ENCODE results near the gene CDH4. TPM values are rescaled to one million over a fixed set of nuclear protein-coding genes. Genes with fewer than 3 reads are reported as not detected.
A peak's percentile ranks its signal among the peaks of the same experiment; 100 is the strongest.

Gene CDH4
- total and polyA plus RNA-seq, 2 of the 8 experiments (the other 6 are each of a cell fraction or from before 2014, with no cell fraction given): 4.3 to 7.9 TPM

DNA sequence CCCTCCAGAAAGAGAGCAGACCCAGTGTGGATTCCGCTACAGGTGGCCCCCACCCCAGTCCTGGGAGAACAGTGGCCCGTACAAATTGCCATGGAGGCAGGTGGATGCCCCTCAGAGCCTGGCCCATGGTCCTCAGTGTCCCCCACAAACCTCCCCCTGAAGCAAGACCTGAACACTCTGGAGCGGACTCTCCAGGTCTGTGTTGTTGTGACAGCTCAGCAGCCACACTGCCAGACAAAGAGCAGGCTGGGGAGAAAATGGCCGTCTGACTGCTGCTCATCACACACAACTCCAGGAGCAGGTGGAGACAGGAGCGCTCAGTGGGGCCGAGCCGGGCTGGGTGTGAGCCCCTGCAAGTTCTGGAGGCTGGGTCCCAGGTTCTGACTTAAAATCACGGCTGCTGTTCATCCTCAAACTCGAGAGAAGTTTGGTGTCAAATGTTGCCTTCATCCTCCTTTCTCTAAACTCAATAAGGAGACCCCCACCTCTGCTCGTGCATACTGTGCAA is 241.8 kb downstream of the CDH4 start:
- Histone ChIP-seq H2BK5ac (ENCODE audit: low read depth, low read length) (no peak overlapping the region), H3K4me2 (ENCODE audit: insufficient read depth in 1 of 2, low read depth in 2 of 2, low read length in 2 of 2) (no peak overlapping the region), H3K79me1 (ENCODE audit: low read depth, low read length) (no peaks in the 10 kb centered on the region), H4K8ac (ENCODE audit: extremely low read depth, insufficient read depth, low read length) (peak overlapping the region; percentile 29; the same call in 1 of the 2 replicates), H3K4me3 (ENCODE audit: extremely low read depth in 1 of 4, insufficient read depth in 2 of 4, low read depth in 3 of 4, low read length in 4 of 4) (no peak overlapping the region), H4K20me1 (replicated peaks in 1 of 2; ENCODE audit: control insufficient read depth in 1 of 2, insufficient read depth in 2 of 2, low read length in 2 of 2) (no peaks in the 10 kb centered on the region), H4K91ac (replicated peaks; ENCODE audit: insufficient read length, low read length) (peak overlapping the region; percentile 77), H3K79me2 (ENCODE audit: control insufficient read depth in 1 of 2, insufficient read depth in 2 of 2, low read length in 2 of 2) (peaks cover 0 to 4% of the 10 kb centered on the region in 2 experiments; a peak in 1 of 4 replicates), H3K27ac (ENCODE audit: low read depth, low read length) (no peak overlapping the region), H3K23ac (ENCODE audit: insufficient read length) (no peak overlapping the region), H2AK5ac (ENCODE audit: low read depth, low read length) (peak overlapping the region; percentile 4; the same call in 1 of the 2 replicates), H3K14ac (ENCODE audit: insufficient read length) (no peak overlapping the region), H3K9me3 (ENCODE audit: insufficient read depth in 2 of 2, low read depth in 1 of 2, low read length in 1 of 2) (no peaks in the 10 kb centered on the region), H3K4me1 (replicated peaks in 1 of 4; ENCODE audit: control insufficient read depth in 3 of 4, insufficient read depth in 4 of 4, low read length in 3 of 4) (peaks cover 3 to 24% (median 5%) of the 10 kb centered on the region in 4 experiments; a peak in 5 of 7 replicates), H4K5ac (ENCODE audit: insufficient read length, low read depth, low read length) (no peak overlapping the region), H2BK15ac (ENCODE audit: low read length) (peak overlapping the region; percentile 25; the same call in 1 of the 2 replicates), H3K36me3 (ENCODE audit: control insufficient read depth in 2 of 4, insufficient read depth in 4 of 4, low read length in 3 of 4) (no peaks in the 10 kb centered on the region), H3K27me3 (replicated peaks in 1 of 4; ENCODE audit: control insufficient read depth in 3 of 4, extremely low read depth in 1 of 4, insufficient read depth in 3 of 4, low read length in 3 of 4) (peaks cover 0 to 2% (median under 1%) of the 10 kb centered on the region in 4 experiments; a peak in 1 of 7 replicates), H3K56ac (replicated peaks; ENCODE audit: insufficient read length, low read depth, low read length) (no peak overlapping the region), H3K9ac (replicated peaks in 1 of 4; ENCODE audit: extremely low read depth in 1 of 4, low read depth in 3 of 4, low read length in 3 of 4) (no peak overlapping the region), H3K4ac (replicated peaks; ENCODE audit: insufficient read length, low read depth, low read length) (no peak overlapping the region), H2BK120ac (replicated peaks; ENCODE audit: low read depth, low read length) (no peak overlapping the region), H2BK12ac (ENCODE audit: low read depth, low read length) (0 out of 2 replicates have a peak overlapping the region, but pooled peaks have one; percentile 10), H3K23me2 (ENCODE audit: low read depth, low read length) (peaks cover 11% of the 10 kb centered on the region), H3K18ac (ENCODE audit: extremely low read depth, low read length) (no peak overlapping the region), H2BK20ac (ENCODE audit: low read length) (peak overlapping the region; percentile 23; the same call in 1 of the 2 replicates), H2AFZ (ENCODE audit: low read length) (no peak overlapping the region)
- FAIRE-seq: no peak
- TF ChIP-seq JUND (IDR thresholded peaks at IDR 0.05; ENCODE audit: low read length) (no peak), EP300 (IDR thresholded peaks at IDR 0.05; ENCODE audit: borderline replicate concordance in 1 of 2, low read depth in 2 of 2, low read length in 2 of 2) (no peak), YY1 (IDR thresholded peaks at IDR 0.05; ENCODE audit: low read depth, low read length) (0 out of 2 replicates have a peak, but pooled peaks have one; percentile 27)
- TF ChIP-seq, protein P1, sequence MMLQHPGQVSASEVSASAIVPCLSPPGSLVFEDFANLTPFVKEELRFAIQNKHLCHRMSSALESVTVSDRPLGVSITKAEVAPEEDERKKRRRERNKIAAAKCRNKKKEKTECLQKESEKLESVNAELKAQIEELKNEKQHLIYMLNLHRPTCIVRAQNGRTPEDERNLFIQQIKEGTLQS (IDR thresholded peaks at IDR 0.05; ENCODE audit: insufficient read depth, low read depth, low read length): no peak
- ChIA-PET CTCF (ENCODE audit: partially characterized antibody) (interaction anchor here (0.6 to 1.6 kb wide), 4 partner anchors 11 to 1975 kb away, joined by 3 to 7 read pairs (median 4); no protein-coding TSS in a partner anchor), POLR2A (ENCODE audit: partially characterized antibody) (interaction anchor here (1.2 to 2.3 kb wide), 2 partner anchors 31 to 57 kb away, joined by 3 to 5 read pairs; no protein-coding TSS in a partner anchor)
- WGBS, 2 experiments (ENCODE audit: extremely low coverage in 1 of 2, insufficient coverage in 1 of 2, insufficient read length in 1 of 2, insufficient replicate concordance in 2 of 2, low coverage in 1 of 2, low lambda C conversion rate in 2 of 2, missing lambda C conversion rate in 1 of 2): 91% methylated on average over 10 of the region's 10 CpGs; no CpG with 5 or more reads in 1 of the 2 experiments
- DNase-seq (ENCODE audit: low read depth in 1 of 2, low spot score in 2 of 2): no peak

Measured in H1 (cell line).